VCaP (cell line): ENCODE results near the gene UBE2L6.

Experiments
- H3K27ac ChIP-seq: fragments of 450-650 bp; 2 replicates; pipeline ENCODE4 v1.5.1; 2017
- TF ChIP-seq, protein P1 (sequence below): fragments of 450-650 bp; conservative IDR thresholded peaks from 2 replicates; pipeline ENCODE4 v1.5.1; 2017; ENCODE audit warnings: mild to moderate bottlenecking, moderate library complexity

The UBE2L6 gene

DNA sequence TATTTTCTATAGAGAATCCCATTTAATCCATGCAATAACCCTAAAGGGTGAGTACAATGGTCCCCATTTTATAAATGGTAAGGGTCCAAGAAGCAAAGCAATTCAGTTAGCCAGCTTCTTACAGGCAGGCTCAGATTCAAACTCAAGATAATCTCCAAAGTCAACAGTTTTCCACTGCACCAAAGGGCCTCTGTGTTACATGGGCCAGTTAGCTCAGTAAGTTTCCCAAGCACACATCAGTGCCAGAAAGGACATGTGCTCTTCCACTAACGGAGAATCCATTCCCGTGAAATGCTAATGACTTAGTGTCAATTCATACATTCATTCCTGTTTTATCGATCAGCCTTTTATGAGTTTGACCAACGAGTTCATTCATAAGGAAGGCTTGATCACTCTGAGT lies 63.0 kb downstream of the UBE2L6 start:
- TF ChIP-seq, protein P1, sequence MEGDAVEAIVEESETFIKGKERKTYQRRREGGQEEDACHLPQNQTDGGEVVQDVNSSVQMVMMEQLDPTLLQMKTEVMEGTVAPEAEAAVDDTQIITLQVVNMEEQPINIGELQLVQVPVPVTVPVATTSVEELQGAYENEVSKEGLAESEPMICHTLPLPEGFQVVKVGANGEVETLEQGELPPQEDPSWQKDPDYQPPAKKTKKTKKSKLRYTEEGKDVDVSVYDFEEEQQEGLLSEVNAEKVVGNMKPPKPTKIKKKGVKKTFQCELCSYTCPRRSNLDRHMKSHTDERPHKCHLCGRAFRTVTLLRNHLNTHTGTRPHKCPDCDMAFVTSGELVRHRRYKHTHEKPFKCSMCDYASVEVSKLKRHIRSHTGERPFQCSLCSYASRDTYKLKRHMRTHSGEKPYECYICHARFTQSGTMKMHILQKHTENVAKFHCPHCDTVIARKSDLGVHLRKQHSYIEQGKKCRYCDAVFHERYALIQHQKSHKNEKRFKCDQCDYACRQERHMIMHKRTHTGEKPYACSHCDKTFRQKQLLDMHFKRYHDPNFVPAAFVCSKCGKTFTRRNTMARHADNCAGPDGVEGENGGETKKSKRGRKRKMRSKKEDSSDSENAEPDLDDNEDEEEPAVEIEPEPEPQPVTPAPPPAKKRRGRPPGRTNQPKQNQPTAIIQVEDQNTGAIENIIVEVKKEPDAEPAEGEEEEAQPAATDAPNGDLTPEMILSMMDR, result no peak
- peak overlapping the region; percentile 82; the same call in 1 of the 2 replicates for H3K27ac ChIP-seq

DNA sequence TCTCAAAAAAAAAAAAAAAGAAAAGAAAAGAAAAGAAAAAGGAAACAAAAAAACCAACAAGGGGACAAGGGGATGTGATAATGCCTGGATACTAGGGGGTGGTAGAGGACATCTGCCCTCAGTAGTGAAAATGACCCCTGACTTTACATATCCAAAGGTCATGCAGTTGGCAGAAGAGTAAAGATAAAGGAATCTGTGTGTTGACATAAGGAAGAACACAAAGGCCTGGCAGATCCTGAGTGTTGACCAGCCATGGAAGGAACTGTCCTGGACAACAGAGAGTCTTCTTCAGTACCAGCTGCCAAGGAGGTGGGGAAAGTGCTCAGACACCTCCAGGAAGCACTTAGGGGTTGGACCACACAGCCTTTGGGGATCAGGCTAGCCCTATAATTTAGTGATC lies 64.6 kb downstream of the UBE2L6 start:
- TF ChIP-seq, protein P1, result no peak
- peak overlapping the region; percentile 82 for H3K27ac ChIP-seq

DNA sequence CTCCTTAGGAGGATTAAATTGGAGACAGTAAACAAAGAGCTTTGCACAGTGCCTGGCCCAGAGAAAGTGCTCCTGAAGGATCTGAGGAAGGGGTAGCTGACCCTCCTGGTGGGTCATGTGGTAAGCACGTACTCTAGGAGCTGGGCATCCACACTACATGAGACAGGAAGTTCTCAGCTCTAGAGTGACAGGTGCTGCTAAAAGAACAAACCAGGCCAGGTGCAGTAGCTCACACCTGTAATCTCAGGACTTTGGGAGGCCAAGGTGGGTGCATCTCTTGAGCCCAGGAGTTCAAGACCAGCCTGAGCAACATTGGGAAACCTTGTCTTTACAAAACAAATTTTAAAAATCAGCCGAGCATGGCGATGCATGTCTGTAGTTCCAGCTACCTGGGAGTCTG lies 65.1 kb downstream of the UBE2L6 start:
- TF ChIP-seq, protein P1, result no peak
- peak overlapping the region; percentile 82 for H3K27ac ChIP-seq

DNA sequence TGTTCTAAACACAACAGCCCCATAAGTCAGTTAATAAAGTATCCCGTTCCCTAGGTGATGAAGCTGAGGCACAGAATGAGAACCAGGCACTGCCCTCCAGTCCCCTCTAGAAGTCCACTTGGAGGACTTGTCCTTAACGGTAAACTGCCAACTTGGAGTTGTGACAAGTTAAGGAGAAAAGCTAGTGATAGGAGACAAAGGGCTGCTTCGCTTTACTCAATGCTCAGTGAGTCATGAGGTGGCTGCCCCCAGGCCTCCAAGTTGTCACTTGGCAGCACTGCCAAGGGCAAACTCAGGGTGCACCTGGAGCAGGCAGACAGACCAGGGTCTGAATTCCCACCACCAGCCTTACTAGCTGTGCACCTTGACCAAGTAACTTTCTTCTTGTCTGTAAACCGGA lies 65.5 kb downstream of the UBE2L6 start:
- peak overlapping the region; percentile 82 for H3K27ac ChIP-seq
- TF ChIP-seq, protein P1, result no peak
